Activated naive CD4-positive, alpha-beta T cell treated with anti-CD3 and anti-CD28 coated beads, Interleukin-2, amount 50 U/mL, for 16 hours (primary cell): ENCODE results near the gene LHPP.

Experiments used
- DNase-seq: peaks from one replicate; pipeline ENCODE4 v3.0.0-alpha.2; 2020

Gene LHPP

GRCh38 chr10:124522933-124523871, 61.6 kb downstream of the LHPP start:
- DNase-seq = no peak

GRCh38 chr10:124523901-124524300, 62.3 kb downstream of the LHPP start:
- DNase-seq = no peak

- no peak for DNase-seq
Observed at GRCh38 chr10:124524991-124525653, 63.5 kb downstream of the LHPP start.

- DNase-seq = no peak
Observed at GRCh38 chr10:124525751-124526600, 64.4 kb downstream of the LHPP start.

DNA sequence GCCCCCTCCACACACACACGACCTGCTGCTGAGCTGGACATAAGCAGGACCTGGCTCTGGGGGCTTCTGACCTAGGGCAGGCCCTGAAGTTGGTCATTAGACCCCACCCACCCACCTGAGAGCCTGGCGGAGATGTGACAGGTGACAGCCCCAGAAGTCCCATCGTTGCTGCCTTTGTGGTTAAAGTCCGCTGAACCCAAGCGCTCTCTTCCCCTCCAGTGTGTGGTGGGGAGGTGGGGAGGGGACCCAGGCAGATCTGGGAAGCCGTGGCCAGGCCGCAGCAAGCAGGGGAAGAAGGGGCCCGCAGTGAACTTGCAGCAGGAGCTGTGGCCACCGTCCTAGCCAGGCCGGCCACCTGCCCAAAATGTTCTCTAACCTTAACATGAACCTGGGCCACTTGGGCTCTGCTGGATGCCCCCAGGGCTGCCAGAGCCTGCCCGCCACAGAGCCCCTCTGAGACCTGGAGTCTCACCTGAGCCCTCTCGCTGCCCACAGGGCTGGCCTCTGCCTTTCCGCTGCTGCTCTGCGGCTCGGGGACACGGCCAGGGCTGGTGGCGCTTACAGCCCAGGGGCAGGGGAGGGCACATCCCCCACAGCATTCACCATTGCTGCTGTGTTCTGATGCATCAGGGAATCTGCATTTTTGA, 65.1 kb downstream of the LHPP start:
- DNase-seq = no peak

- DNase-seq = no peak
Observed at GRCh38 chr10:124527874-124528395, 66.3 kb downstream of the LHPP start.

- no peak for DNase-seq
Observed at GRCh38 chr10:124529661-124530214, 68.1 kb downstream of the LHPP start.

DNA sequence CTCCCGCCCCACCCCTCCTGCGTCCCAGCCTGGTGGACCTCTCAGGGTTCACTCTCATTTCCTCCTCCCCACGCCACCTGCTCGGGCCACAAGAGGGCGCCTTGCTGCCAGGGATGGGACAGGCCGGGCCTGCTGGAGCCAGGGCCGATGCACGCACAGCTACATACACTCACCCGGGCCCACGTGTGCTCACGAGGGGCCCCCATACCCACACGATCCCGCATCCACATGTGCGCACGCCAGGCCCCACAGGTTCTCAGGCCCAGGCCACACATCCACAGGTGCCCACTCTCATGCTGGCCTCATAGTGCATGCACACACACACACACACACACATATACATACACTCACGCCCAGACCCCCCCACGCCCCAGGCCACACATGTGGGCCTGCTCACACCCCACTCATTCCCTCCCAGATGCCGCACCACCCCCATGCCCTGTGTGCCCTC, 68.6 kb downstream of the LHPP start:
- DNase-seq = peak; percentile 87

GRCh38 chr10:124530816-124531215, 69.2 kb downstream of the LHPP start:
- DNase-seq = no peak

GRCh38 chr10:124532106-124532641, 70.6 kb downstream of the LHPP start:
- DNase-seq = no peak

DNA sequence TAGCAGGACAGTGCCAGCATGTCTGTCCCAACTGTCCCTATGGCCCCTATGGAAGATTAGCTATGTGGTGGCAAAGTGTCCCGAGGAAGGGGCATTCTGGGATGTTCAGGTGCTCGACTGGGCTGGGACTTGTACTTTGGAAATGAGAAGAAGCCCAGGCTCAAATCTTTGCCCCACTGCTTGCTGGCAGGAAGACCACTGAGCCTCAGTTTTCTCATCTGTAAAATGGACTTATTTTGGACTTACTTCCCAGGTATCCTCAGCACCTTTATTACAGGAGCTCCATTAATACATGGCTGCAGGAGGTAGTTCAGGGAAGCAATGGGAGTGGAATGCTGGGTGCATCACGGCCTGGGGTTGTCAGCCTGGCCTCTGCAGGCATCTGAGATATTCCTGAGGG, 71.2 kb downstream of the LHPP start:
- DNase-seq = no peak

DNA sequence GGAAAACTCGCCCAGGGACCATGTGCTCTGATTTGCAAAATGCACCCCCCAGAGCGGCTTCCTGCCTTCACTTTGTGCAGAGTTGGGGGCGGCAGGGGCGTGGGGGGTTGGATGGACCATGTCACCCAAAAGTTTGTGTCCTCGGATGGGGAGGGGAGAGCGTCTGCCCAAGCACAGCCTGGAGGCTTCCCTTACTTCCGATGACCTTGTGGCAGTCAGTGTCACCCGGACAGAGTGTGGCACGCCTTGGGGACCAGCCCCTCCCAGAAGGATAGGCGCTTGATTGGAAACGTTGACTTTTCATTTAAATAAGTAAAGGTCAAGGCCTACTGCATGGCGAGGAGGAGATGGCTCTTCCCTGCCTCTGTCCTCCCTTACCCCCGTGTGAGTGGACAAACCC, 71.6 kb downstream of the LHPP start:
- DNase-seq = no peak

DNA sequence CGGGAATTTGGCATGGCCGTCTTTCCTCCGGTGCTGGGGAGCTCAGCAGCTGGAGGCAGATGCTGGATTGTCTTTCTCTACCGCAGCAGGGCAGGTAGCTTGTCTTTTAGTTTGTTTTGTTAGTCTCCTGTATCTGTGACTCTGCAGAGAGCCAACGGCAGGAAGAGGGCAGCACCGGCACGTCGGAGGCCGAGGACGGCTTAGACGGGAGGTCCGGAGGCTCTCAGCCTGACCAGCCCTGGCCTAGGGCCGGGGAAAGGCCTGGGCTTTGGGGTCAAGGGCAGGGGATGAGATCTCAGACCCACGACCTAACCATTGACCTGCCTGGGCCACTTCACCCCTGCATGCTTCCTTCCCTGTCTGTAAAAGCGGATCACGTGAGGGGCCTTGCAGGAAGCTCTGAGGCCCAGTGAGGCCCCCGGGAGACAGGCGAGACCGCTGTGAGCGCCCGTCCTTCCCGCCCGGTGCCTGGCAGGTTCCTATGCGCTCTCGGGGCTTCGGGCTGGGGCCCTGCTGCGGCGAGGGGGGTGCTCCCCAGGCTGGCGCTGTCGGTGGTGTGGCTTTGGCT, 72.7 kb downstream of the LHPP start:
- no peak for DNase-seq

DNA sequence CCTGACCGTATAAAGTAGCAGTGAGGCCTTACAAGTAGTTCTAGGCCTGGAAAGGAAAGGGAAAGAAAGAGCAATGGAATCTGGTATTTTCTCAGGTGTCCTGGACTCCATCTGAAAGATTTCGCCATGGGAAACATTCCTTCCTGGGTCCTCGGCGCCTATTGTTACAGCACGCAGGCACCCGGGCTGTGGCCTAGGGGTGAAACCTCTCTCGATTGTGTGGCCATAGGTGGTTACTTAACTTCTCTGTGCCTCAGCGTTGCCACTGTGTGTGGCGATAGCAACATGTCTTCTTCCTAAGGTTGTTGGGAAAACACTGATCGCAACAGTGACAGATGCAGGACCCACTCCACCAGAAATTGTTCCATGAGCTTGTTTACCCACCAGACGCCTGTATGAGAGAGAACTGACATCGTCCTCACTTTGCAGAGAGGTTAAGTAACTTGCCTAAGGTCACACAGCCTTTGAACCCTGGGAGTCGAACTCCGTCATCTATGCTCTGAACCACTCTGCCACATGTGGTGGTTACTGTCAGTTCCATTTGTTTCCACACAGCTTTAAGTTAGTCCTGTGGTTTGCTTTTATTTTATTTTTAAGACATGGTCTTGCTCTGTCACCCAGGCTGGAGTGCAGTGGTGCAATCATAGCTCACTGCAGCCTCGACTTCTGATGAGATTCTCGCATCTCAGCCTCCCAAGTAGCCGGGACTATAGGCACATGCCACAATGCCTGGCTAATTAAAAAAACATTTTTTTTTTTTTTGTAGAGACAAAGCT, 73.4 kb downstream of the LHPP start:
- DNase-seq = no peak

- DNase-seq = no peak
Observed at GRCh38 chr10:124535731-124536495, 74.3 kb downstream of the LHPP start.

GRCh38 chr10:124536496-124537050, 75.0 kb downstream of the LHPP start:
- no peak for DNase-seq

GRCh38 chr10:124537166-124537725, 75.6 kb downstream of the LHPP start:
- DNase-seq = no peak

GRCh38 chr10:124537891-124538290, 76.3 kb downstream of the LHPP start:
- no peak for DNase-seq

GRCh38 chr10:124538706-124539105, 77.1 kb downstream of the LHPP start:
- DNase-seq = no peak
